ENCODE measurements around the gene ANKRD17.
A peak's percentile ranks its signal among the peaks of the same experiment; 100 is the strongest.

Gene ANKRD17

DNA sequence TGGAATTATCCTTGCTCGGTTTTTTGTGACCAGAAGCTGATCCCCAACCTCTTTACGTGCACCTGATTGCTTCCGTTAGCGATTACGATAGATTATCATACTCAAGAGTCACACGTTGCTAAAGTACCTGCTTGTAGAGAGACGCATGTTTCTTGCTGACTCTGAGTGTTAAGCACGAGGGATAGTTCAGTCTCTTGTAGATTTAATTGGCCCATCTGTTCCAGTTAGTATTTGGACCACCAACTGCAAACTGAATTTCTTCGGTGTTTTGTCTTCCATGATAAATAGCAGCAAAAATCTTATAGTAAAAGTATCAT, 188.6 kb downstream of the ANKRD17 start:
- DNase-seq (ENCODE audit: low spot score): peak; percentile 31
- TF ChIP-seq, protein P1, sequence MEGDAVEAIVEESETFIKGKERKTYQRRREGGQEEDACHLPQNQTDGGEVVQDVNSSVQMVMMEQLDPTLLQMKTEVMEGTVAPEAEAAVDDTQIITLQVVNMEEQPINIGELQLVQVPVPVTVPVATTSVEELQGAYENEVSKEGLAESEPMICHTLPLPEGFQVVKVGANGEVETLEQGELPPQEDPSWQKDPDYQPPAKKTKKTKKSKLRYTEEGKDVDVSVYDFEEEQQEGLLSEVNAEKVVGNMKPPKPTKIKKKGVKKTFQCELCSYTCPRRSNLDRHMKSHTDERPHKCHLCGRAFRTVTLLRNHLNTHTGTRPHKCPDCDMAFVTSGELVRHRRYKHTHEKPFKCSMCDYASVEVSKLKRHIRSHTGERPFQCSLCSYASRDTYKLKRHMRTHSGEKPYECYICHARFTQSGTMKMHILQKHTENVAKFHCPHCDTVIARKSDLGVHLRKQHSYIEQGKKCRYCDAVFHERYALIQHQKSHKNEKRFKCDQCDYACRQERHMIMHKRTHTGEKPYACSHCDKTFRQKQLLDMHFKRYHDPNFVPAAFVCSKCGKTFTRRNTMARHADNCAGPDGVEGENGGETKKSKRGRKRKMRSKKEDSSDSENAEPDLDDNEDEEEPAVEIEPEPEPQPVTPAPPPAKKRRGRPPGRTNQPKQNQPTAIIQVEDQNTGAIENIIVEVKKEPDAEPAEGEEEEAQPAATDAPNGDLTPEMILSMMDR (IDR thresholded peaks at IDR 0.05; ENCODE audit: extremely low read depth, missing control alignments): no peak

DNA sequence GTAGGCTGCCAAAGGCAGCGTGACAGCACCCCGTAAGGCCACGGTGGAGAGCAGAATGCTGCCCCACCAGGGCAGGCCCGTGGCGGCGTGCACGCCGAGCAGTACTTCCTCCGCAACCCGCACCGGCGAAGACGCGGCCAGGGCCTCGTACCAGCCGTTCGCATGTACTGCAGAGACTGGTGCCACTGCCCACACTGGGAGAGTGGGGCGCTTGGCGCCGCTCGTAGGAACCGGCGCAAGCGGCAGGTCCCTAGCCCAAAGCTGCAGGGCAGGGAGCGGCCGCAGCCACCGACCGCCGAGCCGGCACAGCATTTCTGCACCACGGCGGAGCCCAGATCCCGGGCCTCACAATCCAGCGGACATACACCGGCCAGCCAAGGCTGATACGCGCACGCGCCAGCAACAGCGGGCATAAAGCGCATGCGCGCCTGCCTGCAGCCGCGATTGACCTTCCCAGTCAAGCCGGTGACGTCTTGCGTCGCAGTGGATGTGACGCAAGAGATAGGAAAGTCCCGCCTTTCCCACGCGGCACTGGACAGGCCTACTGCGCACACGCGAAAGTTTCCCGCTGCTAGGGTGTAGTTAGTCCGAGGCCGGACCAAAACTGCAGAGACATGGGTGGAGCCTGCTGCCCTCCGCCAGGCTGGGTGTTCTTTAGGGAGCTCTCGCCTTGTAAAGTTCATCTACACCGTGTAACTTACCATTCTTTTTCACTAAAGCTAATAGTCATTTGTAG, 189.1 kb downstream of the ANKRD17 start, which contains the start of gene COX18:
Gene COX18, minus strand, starts transcription at position 379 of the 736 bp plus-strand sequence. Its CDS starts 67 bp downstream, at position 312.
- TF ChIP-seq, protein P1 (IDR thresholded peaks at IDR 0.05; ENCODE audit: extremely low read depth, missing control alignments): no peak
- peak; percentile 88 for DNase-seq (ENCODE audit: low spot score)

GRCh38 chr4:73068491-73069337, 189.9 kb downstream of the ANKRD17 start:
- DNase-seq (ENCODE audit: low spot score): no peak
- TF ChIP-seq, protein P1 (IDR thresholded peaks at IDR 0.05; ENCODE audit: extremely low read depth, missing control alignments): no peak

DNA sequence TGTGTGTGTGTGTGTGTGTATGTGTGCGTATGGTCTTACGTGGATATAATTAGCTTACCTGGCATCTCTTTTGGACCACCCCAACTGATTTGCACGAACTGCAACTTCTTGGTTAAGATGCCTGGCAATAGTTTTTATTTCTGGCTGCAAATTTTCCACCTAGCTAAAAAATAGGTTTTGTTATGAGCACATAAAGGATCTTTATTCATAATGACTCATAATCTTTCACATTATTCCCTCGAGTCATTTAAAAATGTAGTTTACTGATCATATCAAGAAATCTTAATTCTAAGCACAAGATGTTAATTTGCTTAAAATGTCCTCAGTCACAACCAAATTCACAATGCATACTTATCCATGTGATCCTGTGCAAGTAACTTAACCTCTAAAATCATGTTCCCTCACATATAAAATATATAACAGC, 190.6 kb downstream of the ANKRD17 start:
- no peak for DNase-seq (ENCODE audit: low spot score)
- TF ChIP-seq, protein P1 (IDR thresholded peaks at IDR 0.05; ENCODE audit: extremely low read depth, missing control alignments): no peak

- TF ChIP-seq, protein P1 (IDR thresholded peaks at IDR 0.05; ENCODE audit: extremely low read depth, missing control alignments): no peak
- DNase-seq (ENCODE audit: low spot score): no peak
Observed at GRCh38 chr4:73066928-73067327, 191.7 kb downstream of the ANKRD17 start.

DNA sequence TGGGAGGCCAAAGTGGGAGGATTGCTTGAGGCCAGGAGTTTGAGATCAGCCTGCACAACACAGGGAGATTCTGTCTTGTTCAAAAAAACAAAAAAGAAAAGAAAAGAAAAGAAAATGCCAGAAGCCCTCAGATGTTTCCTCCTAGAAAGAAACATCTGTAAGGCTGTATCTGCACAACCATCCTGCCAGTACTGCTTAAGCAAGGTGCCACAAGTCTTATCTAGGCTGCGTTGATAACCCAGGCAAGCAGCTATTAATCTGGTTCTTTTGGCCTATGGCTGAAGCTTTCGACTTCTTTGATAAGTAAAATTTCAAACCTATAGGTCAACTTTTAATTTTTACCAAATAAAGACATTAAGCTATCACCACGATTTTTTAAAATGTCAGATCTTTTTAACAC, 192.2 kb downstream of the ANKRD17 start:
- no peak for DNase-seq (ENCODE audit: low spot score)
- TF ChIP-seq, protein P1 (IDR thresholded peaks at IDR 0.05; ENCODE audit: extremely low read depth, missing control alignments): no peak

DNA sequence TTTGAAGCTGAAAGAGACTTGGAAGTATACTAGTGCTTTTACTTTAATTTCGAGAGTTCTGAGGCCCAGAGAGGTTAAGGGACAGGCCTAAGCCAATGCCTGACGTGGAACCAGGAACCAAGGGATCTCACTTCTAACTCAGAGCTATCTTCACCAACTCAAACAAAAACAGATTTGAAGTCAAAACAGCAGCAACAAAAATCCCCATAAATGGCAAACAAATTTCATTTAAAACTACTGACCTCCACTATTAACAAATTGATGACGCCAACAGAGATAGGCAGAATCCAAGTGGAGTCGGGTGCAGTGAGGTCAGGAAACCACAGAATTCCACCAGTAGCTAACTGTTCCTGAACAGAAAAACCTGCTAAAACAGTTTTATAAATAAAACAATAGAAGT, 194.1 kb downstream of the ANKRD17 start:
- TF ChIP-seq, protein P1 (IDR thresholded peaks at IDR 0.05; ENCODE audit: extremely low read depth, missing control alignments): no peak
- no peak for DNase-seq (ENCODE audit: low spot score)
